DND-41 (cell line): ENCODE data around the gene DSCAML1.

Experiments used
- CTCF ChIP-seq: IDR thresholded peaks from 2 replicates; pipeline ENCODE4 v1.5.1; 2012; ENCODE audit warnings: borderline replicate concordance, low read length, moderate library complexity, mild to moderate bottlenecking; ENCODE audit not compliant: poor library complexity, severe bottlenecking; ENCODE audit errors: extremely low read depth
- EZH2 ChIP-seq: IDR thresholded peaks from 3 replicates; pipeline ENCODE4 v1.6.1; 2012; ENCODE audit warnings: borderline replicate concordance, low read depth, mild to moderate bottlenecking, moderate library complexity, low read length, inconsistent platforms; ENCODE audit not compliant: severe bottlenecking

GRCh38 chr11:117545706-117546105, 251.3 kb downstream of the DSCAML1 start:
- TF ChIP-seq CTCF = no peak
- no peak for TF ChIP-seq EZH2
